ENCODE data around the gene ADRA2C. TPM values are rescaled to one million over a fixed set of nuclear protein-coding genes. Genes with fewer than 3 reads are reported as not detected.
A peak's percentile ranks its signal among the peaks of the same experiment; 100 is the strongest.

Gene ADRA2C
- total RNA-seq, 1 experiment from 2014 or later, result 0.53 TPM

GRCh38 chr4:3756343-3757059, 9.7 kb upstream of the ADRA2C start:
- peak; percentile 15 for DNase-seq (ENCODE audit: low spot score)

- DNase-seq (ENCODE audit: low spot score), result no peak
Observed at GRCh38 chr4:3759236-3759635, 6.9 kb upstream of the ADRA2C start.

- DNase-seq (ENCODE audit: low spot score), result no peak
Observed at GRCh38 chr4:3760346-3760745, 5.8 kb upstream of the ADRA2C start.

GRCh38 chr4:3760841-3761240, 5.3 kb upstream of the ADRA2C start:
- no peak for DNase-seq (ENCODE audit: low spot score)

GRCh38 chr4:3762264-3762663, 3.9 kb upstream of the ADRA2C start:
- DNase-seq (ENCODE audit: low spot score), result no peak

GRCh38 chr4:3762753-3763549, 3.2 kb upstream of the ADRA2C start:
- DNase-seq (ENCODE audit: low spot score), result no peak

- no peak for DNase-seq (ENCODE audit: low spot score)
Observed at GRCh38 chr4:3765271-3766035, 732 bp upstream of the ADRA2C start.

GRCh38 chr4:3766785-3767569, 792 bp downstream of the ADRA2C start:
- no peak for DNase-seq (ENCODE audit: low spot score)

GRCh38 chr4:3767570-3768288, 1.5 kb downstream of the ADRA2C start:
- DNase-seq (ENCODE audit: low spot score), result no peak

- DNase-seq (ENCODE audit: low spot score), result no peak
Observed at GRCh38 chr4:3768842-3769641, 2.9 kb downstream of the ADRA2C start.

GRCh38 chr4:3769642-3770184, 3.5 kb downstream of the ADRA2C start:
- DNase-seq (ENCODE audit: low spot score), result no peak

GRCh38 chr4:3770323-3771163, 4.4 kb downstream of the ADRA2C start:
- no peak for DNase-seq (ENCODE audit: low spot score)

- no peak for DNase-seq (ENCODE audit: low spot score)
Observed at GRCh38 chr4:3771164-3771809, 5.1 kb downstream of the ADRA2C start.

- DNase-seq (ENCODE audit: low spot score), result no peak
Observed at GRCh38 chr4:3771939-3772495, 5.8 kb downstream of the ADRA2C start.

- DNase-seq (ENCODE audit: low spot score), result no peak
Observed at GRCh38 chr4:3772632-3773031, 6.4 kb downstream of the ADRA2C start.

- no peak for DNase-seq (ENCODE audit: low spot score)
Observed at GRCh38 chr4:3773552-3774001, 7.4 kb downstream of the ADRA2C start.

GRCh38 chr4:3774253-3774883, 8.2 kb downstream of the ADRA2C start:
- no peak for DNase-seq (ENCODE audit: low spot score)
